ENCODE measurements around the gene LOXHD1.

The LOXHD1 gene

DNA sequence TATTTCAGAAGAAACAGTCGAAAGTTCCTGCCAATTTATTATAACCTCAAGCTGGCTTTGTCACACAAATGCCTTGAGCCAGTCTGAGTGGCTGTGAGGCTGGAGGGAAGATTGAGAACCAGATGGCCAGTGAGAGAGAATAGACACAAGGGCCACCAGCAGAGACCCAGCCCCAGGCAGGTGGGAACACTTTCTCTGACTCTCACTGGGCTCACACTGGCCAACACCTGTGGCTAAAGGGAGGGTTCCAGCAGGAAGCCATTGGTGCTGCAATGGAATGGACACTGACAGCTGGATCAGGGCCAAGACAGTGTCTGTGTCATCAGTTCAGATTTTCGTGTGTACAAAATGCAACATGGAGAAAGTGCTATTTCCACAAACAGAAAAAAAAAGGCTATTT lies 29.9 kb downstream of the LOXHD1 start:
- no peak for DNase-seq

DNA sequence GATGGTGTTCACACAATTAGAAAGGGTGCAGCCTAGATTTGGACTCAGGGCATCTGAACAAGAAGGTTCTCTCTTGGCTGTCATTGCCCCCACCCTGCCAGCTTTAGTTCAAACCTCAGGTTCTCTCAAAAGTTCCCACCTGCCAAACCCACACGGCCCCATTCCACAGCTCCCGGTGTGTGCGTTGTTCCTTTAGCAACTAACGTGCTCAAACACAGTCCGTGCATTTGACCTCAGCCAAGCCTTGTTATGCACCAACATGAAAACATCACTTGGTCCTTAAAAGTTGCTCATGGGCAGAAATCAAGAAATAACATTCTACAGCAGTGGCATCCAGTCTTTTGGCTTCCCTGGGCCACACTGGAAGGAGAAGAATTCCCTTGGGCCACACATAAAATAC lies 32.0 kb downstream of the LOXHD1 start:
- DNase-seq = no peak

DNA sequence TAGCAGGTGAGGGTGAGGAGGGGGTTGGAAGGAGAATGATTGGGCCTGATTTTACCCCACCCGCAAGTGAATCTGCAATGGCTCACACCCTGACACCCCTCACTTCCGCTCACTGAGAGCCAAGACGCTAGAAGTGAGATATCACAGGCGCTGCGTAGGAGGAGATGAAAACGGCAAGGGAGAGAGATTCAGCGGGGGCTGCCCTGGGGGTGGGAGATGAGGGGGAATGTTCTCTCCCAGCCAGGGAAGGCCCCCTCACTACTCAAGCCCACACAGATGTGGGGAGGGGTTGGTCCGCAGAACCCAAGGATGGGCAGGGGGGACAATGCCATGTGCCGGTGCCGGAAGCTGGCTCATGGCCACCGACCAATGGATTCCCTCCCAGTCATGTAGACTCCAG lies 32.9 kb downstream of the LOXHD1 start:
- DNase-seq = no peak

DNA sequence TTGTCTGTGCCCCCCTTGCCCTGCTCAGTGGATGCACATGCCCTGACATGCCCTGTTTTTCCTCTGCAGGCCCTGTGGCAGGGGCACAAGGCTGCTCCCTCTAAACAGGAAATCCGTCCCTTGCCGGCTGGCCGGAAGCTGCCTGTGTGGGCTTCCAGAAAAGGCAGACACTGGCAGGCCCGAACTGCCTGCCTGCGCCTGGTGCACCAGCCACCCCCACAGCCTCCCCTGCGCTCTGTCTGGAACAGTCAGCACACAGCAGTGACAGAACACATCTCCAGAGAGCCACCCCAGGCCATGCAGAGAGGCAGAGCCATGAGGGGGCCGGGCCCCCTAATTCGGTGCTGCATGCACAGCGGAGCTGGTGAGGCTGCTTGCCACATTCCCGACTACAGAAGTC lies 33.5 kb downstream of the LOXHD1 start:
- DNase-seq = no peak

DNA sequence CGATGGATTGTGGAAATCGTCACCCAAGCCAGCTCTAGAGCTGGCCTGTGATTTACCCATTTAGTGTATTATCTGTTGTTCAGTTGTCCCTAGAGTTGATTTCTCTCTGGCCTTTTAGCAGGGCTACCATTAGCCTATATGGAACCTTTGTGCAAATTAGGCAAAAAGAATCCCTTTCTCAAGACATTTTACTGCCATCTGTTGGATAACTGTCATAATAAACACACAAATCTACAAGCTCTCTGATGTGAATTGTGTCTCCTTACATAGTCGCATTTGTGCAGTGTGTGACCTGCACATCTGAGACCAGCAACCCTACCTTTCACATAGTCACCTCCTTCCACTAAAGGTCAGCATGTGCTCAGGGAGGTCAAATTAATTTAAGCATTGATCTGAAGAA lies 34.0 kb downstream of the LOXHD1 start:
- no peak for DNase-seq

DNA sequence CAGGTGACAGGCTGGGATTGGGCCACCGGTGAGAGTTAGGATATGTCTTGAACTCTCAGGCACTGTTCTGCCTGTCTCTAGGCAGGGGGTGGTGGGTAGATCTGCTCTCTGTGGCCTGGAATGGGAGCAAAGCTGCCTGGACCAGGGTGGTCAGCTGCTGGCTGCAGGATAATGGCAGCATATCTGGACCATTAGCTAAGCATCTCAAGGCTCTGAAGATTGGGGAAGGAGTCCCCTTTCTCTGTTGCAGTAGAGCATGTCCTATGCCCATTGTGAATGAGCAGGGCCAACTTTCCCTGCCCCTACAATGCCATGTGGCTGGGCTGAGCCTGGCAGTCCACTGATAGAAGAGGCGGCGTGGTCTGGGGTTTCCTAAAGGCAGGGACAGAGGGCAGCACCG lies 34.6 kb downstream of the LOXHD1 start:
- no peak for DNase-seq

DNA sequence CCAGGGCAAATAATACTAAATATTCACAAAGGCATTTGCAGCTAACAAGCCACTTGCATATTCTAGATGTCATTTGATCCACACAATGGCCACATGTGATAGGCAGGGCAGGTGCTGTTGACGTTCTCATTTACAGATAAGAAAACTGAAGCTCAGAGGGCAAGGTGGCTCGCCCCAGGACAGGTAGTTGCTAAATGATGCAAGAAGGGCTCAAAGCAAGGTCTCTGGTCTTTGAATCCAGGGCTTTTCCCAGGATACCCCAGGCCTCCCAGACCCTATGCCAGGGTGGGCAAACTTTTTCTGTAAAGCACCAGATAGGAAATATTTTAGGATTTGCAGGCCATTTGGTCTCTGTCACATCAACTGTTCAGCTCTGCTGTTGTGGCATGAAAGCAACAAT lies 35.1 kb downstream of the LOXHD1 start:
- DNase-seq = no peak

DNA sequence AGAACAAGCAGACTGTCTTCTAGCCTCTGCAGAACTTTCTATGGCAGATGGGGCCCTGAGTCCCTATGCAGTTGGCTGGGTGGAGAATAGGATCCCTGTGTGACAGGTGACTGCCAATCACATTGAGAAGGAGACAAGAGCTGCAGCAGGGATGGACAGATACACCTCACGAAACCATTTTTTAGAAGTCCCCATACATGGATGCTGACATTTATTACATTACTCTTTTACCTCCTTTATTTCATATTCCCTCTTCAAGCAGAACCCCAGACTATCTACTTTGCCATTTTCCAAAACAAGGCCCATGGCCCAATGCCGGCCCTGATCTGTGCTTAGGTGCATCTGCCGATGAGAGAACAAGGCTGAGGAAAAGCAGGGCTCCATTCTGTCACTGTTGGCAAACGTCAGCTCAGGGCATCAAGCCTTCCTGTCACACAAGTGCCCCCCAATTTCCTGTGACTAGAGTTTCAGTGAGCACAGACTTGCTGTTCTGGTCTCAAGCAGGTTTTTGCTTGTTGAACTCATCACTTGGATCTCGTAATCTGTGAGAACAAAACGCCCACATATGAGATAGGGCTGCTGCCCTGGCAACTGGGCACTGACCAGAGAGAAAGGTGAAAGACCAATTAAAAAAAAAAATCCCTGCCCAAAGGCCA lies 35.8 kb downstream of the LOXHD1 start:
- DNase-seq = no peak

DNA sequence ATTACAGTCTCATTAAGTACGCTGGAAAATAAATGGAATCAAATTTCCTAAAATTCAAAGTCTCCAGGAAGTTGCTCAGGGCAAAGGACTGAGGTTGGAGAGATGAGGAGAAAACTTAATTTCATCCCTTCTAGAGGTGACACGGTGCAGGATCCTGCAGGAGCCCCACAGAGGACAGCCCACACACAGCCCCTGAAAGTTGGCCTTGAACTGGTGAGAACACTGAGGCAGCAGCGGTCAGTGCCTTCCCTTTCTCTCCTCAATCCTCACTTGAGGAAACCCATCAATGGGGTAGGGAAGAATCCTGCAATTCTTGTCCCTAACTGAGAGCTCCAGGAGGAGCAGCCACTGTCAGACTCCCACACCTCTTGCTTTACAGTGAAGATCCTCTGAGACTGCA lies 37.5 kb downstream of the LOXHD1 start:
- no peak for DNase-seq

DNA sequence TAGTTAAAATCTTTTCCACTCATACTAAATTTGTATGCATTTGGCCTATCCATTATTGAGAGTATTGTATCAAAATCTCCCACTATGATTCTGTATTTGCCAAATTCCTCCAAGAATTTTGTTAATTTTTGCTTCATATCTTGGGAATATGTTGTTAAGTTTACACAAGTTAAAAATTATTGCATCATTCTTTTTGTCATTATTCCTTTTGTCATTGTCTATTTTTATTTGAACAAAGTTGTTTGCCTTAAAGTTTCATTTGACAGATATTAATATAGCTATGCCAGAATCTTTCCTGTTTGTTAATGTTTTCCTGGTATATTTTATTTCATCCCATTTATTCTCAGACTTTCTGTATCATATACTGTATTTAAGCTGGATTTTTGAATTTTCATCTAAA lies 41.3 kb downstream of the LOXHD1 start:
- DNase-seq = no peak

DNA sequence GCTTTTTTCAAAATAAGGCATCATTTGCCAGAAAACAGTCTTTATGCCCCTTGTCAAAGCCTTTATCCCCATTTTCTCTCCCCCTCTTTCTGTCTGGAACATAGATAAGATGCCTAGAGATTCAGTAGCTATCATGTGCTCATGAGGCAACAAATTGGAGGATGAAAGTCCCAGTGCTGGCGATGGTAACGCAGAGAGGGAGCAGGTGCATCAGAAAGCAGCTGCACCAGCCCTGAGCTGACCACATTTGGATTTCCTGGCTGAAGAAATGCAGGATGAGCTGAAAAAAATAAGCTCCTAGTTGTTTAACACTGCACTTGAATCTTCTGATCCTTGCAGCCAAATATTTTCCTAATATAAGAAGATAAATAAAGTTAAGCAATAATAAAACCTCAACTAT lies 48.0 kb downstream of the LOXHD1 start:
- no peak for DNase-seq

DNA sequence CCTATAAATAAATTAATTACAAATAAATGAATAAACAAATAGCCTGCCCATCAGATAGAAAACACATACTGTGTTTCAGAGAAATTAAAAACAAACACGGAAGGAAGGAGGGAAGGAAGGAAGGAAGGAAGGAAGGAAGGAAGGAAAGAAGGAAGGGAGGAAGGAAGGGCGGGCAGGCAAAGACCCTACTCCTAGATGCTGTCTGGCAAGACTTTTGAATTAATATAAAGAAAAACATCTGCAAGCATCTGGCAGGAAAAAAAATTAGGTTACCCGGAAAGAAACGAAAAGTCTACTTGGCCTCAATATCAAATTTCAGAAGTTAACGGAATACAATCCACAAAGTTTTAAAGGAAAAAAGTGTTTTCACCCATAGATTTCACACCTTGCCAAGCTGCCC lies 49.1 kb downstream of the LOXHD1 start:
- no peak for DNase-seq

DNA sequence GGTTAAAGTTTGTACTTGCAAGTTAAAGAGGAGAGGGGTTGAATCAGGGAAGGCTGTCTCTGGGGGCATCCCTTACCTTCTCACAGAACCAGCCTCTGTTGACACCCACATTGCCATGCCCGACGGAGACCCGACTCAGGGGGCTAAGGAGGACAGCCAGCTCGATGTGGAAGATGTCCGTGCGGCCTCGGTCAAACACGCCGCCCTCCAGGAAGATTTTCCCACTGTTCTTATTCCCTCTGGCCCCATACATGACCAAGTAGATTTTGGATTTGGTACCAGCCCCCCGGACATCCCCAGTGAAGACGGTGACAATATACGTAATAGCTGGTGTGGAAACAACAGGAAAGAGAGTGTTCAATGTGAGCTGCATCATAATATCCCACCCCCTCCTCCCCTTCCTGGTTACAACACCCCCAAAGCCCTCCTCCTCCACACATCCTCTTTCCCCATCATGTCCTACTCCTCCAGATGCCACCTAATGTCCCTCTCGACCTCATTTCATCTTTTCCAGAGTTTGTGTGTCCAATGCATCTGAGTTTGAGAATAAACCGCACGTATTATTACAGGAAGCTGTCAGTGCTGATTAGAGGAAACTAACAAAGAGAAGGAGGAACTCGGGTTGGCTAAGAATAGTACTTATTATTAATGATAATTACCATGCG lies 55.7 kb downstream of the LOXHD1 start:
- no peak for DNase-seq

DNA sequence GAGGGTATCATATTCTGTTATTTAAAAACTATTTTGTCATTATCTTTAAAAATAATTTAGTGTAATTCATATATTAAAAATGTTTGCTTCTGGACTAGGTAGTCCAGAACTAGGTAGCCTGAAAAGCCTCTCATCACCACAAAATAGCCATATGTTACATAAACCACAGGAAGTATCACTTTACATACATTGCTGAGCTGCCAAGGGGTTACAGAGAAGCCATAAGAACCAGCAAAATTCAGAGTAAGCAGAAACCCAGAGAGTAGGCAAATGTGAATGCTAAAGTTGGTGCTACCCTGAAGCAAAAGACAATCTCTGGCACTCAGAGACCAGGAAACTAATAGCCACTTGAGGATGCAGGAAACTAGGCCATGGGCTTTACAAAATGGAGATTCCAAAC lies 60.9 kb downstream of the LOXHD1 start:
- DNase-seq = no peak

DNA sequence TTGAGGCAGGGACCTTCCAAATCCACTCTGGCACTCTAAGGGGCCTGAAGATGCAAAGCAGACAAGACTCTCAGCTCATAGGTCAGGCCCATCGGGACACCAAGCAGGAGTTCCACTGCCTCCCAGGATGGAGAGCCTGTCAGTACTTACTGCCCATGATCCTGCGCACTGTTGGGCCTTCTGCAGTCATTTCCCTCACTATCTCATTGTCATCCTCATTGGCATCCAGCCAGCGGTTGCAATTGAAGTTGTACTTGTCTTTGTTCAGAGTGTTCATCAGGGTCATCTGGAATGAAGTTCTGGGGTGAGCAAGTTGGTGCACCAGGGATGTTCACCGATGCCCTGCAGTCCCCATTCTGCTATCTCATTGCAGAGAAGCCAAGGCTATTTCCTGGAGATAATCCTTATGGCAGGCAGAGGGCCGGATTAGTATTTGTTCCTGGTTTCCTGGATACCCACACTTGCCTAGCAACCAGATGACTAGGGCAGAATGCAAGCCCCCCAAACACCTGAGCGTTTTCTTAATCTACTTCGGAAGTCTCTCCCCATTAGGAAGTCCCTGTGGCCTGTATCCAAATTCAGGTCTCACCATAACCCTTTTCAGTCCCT lies 65.1 kb downstream of the LOXHD1 start:
- no peak for DNase-seq

DNA sequence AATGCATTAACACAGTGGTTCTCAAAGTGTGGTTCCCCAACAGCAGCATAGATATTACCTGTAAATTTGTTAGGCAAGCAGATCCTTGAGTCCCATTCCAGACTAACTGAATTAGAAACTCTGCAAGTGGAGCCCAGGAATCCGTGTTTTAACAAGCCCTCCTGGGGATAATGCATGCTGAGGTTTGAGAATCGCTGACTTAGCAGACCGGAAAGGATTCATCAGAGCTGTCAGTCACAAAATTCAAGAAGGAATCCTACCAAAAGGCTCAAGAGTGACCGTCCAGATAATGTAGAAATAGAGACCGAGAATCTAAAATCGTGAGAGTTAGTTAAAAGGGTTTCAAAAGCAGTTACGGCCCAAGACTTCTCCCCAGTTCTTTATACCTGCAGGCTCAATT lies 66.9 kb downstream of the LOXHD1 start:
- no peak for DNase-seq

DNA sequence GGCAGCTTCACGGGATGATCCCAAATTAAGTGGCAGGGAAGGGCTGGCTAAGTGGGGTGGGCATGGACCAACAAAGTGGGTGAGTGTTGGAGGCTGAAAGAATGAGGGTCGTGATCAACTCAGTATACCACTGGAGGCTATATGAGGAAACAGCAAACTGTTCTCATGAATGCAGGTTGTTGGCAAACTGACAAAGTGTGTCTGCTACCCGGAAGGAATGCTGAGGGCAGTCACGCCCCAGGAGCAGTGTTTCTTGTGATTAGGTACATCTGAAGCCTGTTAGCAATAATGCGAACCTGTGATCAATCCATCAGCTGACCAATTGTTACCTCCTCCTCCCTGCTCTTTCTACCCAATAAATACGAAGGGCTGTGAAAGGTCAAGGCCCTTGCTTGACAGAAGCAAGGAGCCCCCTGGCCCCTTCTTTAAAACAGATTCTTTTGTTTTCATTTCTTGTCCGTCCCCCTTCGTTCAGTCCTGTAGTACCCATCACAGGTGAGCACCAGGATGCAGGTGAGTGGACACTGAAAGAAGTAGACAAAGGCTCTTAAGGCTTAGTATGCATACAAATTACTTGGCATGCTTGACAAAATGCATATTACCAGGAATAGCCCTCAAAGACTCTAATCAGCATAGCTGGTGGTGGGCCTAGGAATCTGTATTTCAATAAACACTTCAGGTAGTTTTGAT lies 67.9 kb downstream of the LOXHD1 start:
- no peak for DNase-seq

DNA sequence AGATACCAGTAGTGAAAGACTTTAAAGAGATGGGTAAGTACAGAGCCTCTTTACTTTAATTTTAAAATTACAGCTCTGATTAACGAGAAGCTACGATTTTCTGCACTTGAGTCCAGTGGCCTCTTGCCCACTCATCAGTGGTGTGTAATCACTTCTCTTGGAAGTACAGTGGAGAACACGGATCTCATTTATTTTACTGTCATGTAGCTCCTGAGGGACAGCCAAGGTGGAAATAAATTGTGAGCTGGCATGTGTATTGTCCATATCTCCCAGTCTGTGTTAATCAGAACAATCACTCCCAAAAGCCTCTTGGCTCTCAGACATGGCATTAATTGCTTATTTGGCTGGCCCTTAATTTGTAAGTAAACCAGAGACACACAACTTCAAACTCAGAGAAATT lies 69.4 kb downstream of the LOXHD1 start:
- no peak for DNase-seq

DNA sequence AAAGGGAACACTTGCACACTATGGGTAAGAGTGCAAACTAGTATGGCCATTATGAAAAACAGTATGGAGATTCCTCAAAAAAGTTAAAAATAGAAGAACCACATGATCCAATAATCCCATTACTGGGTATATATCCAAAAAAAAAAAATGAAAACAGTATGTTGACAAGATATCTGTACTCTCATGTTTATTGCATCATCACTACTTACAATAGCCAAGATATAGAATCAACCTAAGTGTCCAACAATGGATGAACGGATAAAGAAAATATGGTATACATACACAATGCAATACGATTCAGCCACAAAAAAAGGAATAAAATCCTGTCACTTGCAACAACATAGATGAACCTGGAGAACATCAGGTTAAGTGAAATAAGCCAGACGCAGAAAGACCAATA lies 73.3 kb downstream of the LOXHD1 start:
- no peak for DNase-seq

DNA sequence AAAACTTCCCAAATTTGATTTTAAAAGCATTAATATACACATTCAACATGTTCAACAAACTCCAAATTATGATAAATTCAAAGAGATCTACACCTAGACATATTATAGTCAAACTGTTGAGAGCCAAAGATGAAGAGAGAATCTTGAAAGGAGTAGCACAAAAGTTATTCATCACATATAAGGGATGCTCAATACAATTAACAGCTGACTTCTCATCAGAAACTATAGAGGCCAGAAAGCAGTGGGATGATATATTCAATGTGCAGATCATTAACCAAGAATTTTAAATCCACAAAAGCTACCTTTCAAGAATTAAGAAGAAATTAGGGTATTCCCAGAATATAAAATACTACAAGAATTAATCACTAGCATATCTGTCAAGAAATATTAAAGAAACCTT lies 75.4 kb downstream of the LOXHD1 start:
- no peak for DNase-seq

DNA sequence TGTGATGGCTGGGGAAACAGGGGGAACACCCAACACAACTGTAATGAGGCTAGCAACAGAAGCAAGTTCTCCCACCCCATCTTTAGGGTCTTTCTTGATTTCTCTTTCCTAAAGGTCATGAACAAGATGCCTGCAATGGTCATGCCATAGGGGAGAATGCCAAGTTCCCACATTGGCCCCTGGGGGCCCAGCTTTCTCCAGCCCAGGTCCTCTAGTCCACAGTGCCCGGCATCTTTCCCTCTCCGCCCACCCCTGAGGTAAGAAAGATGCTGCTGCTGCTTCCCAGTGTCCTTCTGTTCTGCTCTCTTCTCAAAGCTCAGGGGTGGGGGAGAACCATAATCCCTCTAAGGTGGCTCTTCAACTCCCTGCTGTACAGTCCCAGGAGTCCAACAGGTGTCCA lies 78.0 kb downstream of the LOXHD1 start:
- DNase-seq = no peak

DNA sequence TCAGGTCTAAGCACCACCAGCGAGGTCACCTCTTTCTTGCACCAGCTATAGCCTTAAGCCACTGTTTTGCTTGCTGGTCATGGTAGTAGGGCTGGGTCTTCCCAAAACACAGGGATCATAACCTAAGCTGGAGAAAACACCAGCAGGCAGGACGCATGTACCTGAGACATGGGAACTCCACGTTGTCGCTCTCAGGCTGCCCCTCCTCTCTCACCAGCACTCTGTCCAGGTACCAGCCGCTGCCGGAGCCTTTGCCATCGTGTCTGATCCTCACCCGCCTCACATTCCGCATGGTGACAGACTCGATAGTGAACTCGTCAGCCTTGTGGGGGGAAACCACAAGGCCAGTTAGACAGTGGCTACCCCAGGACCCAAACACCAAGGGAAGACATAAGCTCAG lies 79.5 kb downstream of the LOXHD1 start:
- DNase-seq = no peak

DNA sequence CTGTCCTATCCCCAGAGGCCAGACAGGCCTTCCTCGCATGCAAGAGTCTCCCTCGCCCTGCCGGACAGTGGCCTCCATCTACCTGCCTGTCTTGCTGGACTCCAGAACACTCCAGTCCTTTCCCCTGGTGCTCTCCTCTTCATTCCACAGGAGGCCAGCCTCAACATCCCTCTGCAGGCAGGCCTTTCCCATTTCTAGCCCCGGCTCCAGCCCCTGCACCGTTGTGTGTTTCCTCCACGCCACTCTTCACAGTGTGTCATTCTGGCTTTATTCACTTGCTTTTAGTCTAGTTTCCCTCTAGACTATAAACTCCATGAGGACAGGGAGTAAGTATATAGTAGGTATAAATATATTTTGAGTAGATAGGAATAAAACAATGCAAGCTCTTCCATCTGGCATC lies 81.2 kb downstream of the LOXHD1 start:
- no peak for DNase-seq

DNA sequence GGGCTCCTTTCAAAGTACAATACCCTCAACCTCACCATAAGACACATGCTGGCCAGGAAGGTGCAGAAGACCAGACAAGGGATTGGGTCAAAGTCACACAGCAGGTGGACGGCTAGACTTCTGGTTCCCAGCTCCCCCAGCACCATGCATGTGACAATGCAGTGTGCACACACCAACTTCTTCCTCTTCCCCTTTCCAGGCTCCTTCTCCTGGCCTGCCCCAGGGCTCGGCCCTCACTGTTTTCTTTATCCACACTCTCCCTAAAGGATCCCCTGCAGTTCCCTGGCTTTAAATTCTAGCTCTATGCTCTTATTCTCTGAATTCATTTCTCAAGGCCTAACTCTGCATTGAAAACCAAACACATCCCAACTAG lies 82.3 kb downstream of the LOXHD1 start:
- no peak for DNase-seq

Data from retina (tissue), 1 donor.